Body of pancreas (tissue), 4 donors: Measurements from ENCODE around the gene TCEA2. TPM values are rescaled to one million over a fixed set of nuclear protein-coding genes. Genes with fewer than 3 reads are reported as not detected.

ENCODE experiments used
- ATAC-seq: fragments of 150-250 bp; one replicate; pipeline ENCODE4 v1.9.1; 2016
- DNase-seq, 4 donors: peaks; one replicate each; pipeline ENCODE4 v3.0.0-alpha.2; 2019
- H3K27ac ChIP-seq, 4 donors: fragments of 200-600 bp; sonication (generic); 1 replicate in 3 of 4; 2 replicates in 1 of 4; pipeline versions ENCODE4 v1.5.1 to v1.6.1; 2016 to 2019; ENCODE audit warnings: mild to moderate bottlenecking in 1 of 4, mixed read lengths in 1 of 4, moderate library complexity in 1 of 4
- H3K27me3 ChIP-seq, 2 donors: fragments of 200-600 bp; sonication (generic); one replicate each; pipeline ENCODE4 v1.6.0; 2016; ENCODE audit warnings: mild to moderate bottlenecking in 1 of 2
- H3K36me3 ChIP-seq, 2 donors: fragments of 200-600 bp; sonication (generic); replicated peaks in 1 of 2; 2 replicates each; pipeline ENCODE4 v1.5.1; 2016; ENCODE audit warnings: low read depth in 2 of 2; ENCODE audit not compliant: insufficient read depth in 1 of 2
- H3K4me1 ChIP-seq: fragments of 200-600 bp; sonication (generic); one replicate; pipeline ENCODE4 v1.6.0; 2016
- H3K4me3 ChIP-seq, 2 donors: fragments of 200-600 bp; sonication (generic); 1 replicate in 1 of 2; 2 replicates in 1 of 2; pipeline ENCODE4 v1.5.1; 2016 to 2019
- H3K9me3 ChIP-seq, 3 donors: fragments of 200-600 bp; sonication (generic); 1 replicate in 2 of 3; 2 replicates in 1 of 3; pipeline ENCODE4 v1.5.1; 2016
- CTCF ChIP-seq, 7 experiments: fragments of 450-650 bp in 4 of 7; fragments of 200-600 bp in 3 of 7; sonication (generic) in 3 of 7; IDR thresholded peaks; one replicate each; pipeline ENCODE4 v1.5.1; 2016 to 2019; ENCODE audit warnings: antibody characterized with exemption in 7 of 7
- POLR2A ChIP-seq, 3 donors: fragments of 450-650 bp; IDR thresholded peaks; one replicate each; pipeline ENCODE4 v1.6.1; 2016; ENCODE audit warnings: antibody characterized with exemption in 3 of 3, mild to moderate bottlenecking in 2 of 3
- WGBS, 2 donors: methylation state at CpG; one replicate each; pipeline ENCODE4 v1.1.5; 2017; 5-methylcytosine and 5-hydroxymethylcytosine counted together
- intact Hi-C: fragments of 100-400 bp; cut with DNase I; formaldehyde crosslinking; loops from one replicate; pipeline ENCODE4 v1.15.1; 2023
- total RNA-seq, 2 donors: library from RNA; depleted of rRNA; stranded (reverse); fragments of >200 nt; gene quantifications; one replicate each; pipeline ENCODE4 v1.1.0, GENCODE V29; 2016

The TCEA2 gene
- total RNA-seq, 2 donors from 2014 or later: 16.6 to 17.5 TPM

GRCh38 chr20:64023361-64024140, 39.4 kb upstream of the TCEA2 start:
- ATAC-seq (no peak), DNase-seq (no peak)
- H3K27me3 ChIP-seq: no peaks in the 10 kb centered on the region
- peaks cover 23% of the 10 kb centered on the region for H3K4me1 ChIP-seq
- H3K4me3 ChIP-seq: no peak overlapping the region
- 75 to 88% methylated on average over 11 to 15 of the region's 15 CpGs for WGBS, 2 donors
- intact Hi-C loops: no loop called here
- no peaks in the 10 kb centered on the region for H3K9me3 ChIP-seq
- H3K27ac ChIP-seq: peak overlapping the region in 2 of 4 donors; percentile 22 to 27
- peaks cover 11 to 47% of the 10 kb centered on the region in 2 donors for H3K36me3 ChIP-seq
- TF ChIP-seq CTCF (IDR thresholded peaks at IDR 0.05) (no peak), POLR2A (IDR thresholded peaks at IDR 0.05) (no peak)

- DNase-seq: no peak
- H3K36me3 ChIP-seq: peaks cover 11 to 42% of the 10 kb centered on the region in 2 donors
- intact Hi-C loops: no loop called here
Measured at GRCh38 chr20:64024141-64024990, 38.6 kb upstream of the TCEA2 start.

GRCh38 chr20:64025101-64025825, 37.7 kb upstream of the TCEA2 start:
- intact Hi-C loops: no loop called here
- no peaks in the 10 kb centered on the region for H3K27me3 ChIP-seq
- no peak overlapping the region for H3K4me3 ChIP-seq
- no peaks in the 10 kb centered on the region for H3K9me3 ChIP-seq
- 95 to 96% methylated on average over 14 to 16 of the region's 18 CpGs for WGBS, 2 donors
- H3K36me3 ChIP-seq: peaks cover 11 to 42% of the 10 kb centered on the region in 2 donors
- H3K4me1 ChIP-seq: peaks cover 23% of the 10 kb centered on the region
- ATAC-seq (no peak), DNase-seq (no peak)
- no peak for TF ChIP-seq POLR2A (IDR thresholded peaks at IDR 0.05)
- H3K27ac ChIP-seq: no peak overlapping the region

More at GRCh38 chr20:64024141-64024990, 38.6 kb upstream of the TCEA2 start:
- peaks cover 23% of the 10 kb centered on the region for H3K4me1 ChIP-seq
- TF ChIP-seq CTCF (IDR thresholded peaks at IDR 0.05): no peak
- TF ChIP-seq POLR2A (IDR thresholded peaks at IDR 0.05): no peak
- H3K27me3 ChIP-seq: no peaks in the 10 kb centered on the region
- no peaks in the 10 kb centered on the region for H3K9me3 ChIP-seq
- peak; percentile 52 for ATAC-seq
- peak overlapping the region in 2 of 4 donors; percentile 22 to 27 for H3K27ac ChIP-seq
- WGBS, 2 donors: 73 to 75% methylated on average over 11 to 16 of the region's 17 CpGs
- no peak overlapping the region for H3K4me3 ChIP-seq

GRCh38 chr20:64025826-64026412, 37.1 kb upstream of the TCEA2 start:
- no peak for DNase-seq
- no peak overlapping the region for H3K27ac ChIP-seq
- intact Hi-C loops: no loop called here
- TF ChIP-seq POLR2A (IDR thresholded peaks at IDR 0.05): no peak
- no peak for TF ChIP-seq CTCF (IDR thresholded peaks at IDR 0.05)
- peaks cover 23% of the 10 kb centered on the region for H3K4me1 ChIP-seq
- 96% methylated on average over 16 to 28 of the region's 29 CpGs for WGBS, 2 donors
- peaks cover 11 to 42% of the 10 kb centered on the region in 2 donors for H3K36me3 ChIP-seq
- no peak overlapping the region for H3K4me3 ChIP-seq
- H3K27me3 ChIP-seq: no peaks in the 10 kb centered on the region
- no peaks in the 10 kb centered on the region for H3K9me3 ChIP-seq
- ATAC-seq: no peak
